SH-SY5Y (cell line): ENCODE data around the gene ETV5.

Experiments
- GATA2 ChIP-seq: IDR thresholded peaks from 2 replicates; pipeline ENCODE4 v1.6.1; 2011; ENCODE audit warnings: mild to moderate bottlenecking, low read depth, low read length
- GATA3 ChIP-seq: IDR thresholded peaks from 2 replicates; pipeline ENCODE4 v1.6.1; 2011; ENCODE audit warnings: low read depth, mild to moderate bottlenecking, low read length, moderate library complexity

ETV5 gene

DNA sequence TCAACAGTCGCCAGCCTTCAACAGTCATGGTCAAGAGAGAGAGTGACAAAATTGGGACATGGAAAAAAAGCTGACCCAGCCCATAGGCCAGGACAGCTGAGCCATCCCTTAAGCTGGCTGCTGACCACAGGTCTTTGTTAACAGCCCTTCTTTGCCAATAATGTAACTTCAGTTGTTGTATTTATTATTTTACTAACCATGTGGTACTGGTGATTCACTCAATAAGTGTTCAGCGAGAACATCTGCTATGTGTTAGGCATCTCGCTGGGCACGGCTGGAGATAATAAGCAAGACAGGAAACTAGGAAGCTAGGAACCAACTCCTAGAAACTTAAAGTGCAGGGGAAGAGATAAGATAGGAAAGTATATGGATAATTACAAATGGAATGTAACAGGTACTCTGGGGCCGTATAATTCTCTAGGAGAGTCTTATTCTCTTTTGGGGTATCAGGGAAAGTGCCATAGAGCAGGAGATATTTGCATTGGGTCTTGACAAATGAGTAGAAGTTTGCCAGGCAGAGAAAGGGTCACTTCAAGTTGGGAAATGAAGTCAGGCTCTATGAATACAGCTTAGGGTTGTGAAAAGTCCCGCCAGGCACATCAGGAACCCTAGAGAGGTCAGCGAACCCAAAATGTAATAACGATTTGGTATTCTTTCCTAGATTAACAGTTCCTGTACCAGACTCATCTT is 87.1 kb downstream of the ETV5 start:
- TF ChIP-seq GATA2 (no peak), GATA3 (no peak)

DNA sequence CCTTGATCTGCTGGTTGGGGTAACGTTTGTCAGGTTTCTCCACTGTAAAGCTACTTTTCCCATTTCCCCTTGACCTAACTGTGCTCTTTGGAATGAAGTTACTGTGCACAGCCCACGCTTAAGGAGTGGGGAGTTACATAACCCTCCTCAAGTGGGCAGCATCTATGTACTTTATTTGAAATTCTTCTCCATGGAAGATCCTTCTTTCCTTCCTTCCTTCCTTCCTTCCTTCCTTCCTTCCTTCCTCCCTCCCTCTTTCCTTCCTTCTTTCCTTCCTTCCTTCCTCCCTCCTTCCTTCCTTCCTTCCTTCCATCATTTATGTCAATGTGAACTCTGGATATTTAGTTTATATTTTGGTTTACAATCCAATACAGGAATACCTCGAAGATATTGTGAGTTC is 94.0 kb downstream of the ETV5 start:
- no peak for TF ChIP-seq GATA3
- TF ChIP-seq GATA2 = no peak

DNA sequence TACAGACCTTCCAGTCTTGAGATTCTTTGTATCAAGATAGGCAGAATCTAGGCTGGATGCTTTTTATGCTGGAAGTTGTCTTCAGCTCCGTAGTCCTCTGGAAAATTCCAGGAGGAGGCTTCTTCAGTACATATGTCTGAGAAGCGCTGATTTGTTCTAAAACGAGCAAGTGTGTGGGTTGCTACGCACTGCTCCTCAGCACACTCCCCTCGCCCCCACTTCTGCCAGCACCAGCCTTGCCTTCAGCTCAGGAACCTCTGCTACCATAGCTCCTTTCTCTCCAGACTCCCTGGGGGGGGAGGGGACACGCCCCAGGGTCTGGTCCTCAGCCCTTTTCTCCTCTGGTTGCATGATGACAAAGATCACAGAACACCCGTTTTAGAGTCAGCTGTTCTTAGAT is 95.6 kb downstream of the ETV5 start:
- TF ChIP-seq GATA2 = no peak
- TF ChIP-seq GATA3 = no peak

DNA sequence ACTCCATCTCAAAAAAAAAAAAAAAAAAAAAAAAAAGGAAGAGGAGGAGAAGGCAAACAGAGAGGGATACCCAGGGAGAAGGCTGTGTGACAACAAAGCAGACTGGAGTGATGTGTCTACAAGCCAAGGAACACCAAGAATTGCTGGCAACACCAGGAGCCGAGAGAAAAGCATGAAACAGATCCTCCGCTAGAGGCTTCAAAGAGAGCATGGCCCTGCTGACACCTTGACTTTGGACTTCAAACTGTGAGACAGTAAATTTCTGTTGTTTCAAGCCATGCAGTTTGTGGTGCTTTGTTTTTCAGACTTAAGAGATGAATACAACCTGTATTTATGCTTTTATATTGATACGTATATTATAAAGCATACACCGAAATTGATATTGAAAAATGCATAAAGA is 96.8 kb downstream of the ETV5 start:
- no peak for TF ChIP-seq GATA3
- TF ChIP-seq GATA2 = no peak

DNA sequence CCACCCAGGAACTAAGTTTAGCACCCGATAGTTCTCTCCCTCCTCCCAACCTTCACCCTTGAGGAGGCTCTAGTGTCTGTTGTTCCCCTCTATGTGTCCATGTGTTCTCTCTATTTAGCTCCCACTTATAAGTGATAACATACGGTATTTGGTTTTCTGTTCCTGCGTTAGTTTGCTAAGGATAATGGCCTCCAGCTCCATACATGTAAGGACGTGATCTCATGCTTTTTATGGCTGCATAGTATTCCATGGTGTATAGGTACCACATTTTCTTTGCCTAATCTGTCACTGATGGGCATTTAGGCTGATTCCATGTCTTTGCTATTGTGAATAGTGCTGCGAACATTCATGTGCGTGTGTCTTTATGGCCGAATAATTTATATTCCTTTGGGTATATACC is 104.2 kb downstream of the ETV5 start:
- TF ChIP-seq GATA2 (no peak), GATA3 (no peak)

DNA sequence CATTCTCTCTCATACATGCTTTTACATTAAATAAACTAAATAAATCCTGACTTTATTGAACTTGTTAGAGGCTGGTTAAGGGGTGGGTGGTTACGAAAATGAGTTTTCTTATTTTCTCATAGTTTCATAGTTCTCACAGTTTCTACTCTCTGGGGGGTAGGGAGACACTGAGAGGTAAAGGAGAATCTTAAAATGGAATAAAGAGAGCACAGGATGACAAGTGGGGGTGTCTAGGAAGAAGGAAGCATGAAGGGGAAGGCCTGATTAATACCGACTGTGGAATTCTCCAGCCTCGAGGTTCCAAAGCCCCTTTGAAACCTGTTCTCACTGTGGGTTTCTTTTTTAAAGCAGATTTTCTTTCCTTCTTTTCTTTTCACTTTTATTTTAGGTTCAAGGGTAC is 104.7 kb downstream of the ETV5 start:
- TF ChIP-seq GATA2 (no peak), GATA3 (no peak)

DNA sequence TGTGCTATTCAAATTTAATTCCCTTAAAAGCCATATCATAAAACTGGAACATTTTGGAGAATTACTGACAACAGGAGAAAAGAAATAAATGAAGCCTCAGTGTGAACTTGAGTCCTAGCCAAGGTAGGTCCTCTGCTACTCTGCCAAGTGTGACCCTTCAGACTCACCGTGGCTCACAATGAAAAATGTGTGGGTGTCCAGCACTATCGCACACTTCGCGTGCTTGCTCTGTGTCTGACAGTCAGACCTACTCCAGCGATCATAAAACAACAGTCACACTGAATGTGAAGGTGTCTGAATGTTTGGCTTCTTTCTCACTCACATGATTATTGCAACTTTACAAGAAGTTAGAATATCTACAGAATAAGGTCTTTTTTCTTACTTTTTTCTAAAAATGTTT is 105.3 kb downstream of the ETV5 start:
- no peak for TF ChIP-seq GATA2
- no peak for TF ChIP-seq GATA3

DNA sequence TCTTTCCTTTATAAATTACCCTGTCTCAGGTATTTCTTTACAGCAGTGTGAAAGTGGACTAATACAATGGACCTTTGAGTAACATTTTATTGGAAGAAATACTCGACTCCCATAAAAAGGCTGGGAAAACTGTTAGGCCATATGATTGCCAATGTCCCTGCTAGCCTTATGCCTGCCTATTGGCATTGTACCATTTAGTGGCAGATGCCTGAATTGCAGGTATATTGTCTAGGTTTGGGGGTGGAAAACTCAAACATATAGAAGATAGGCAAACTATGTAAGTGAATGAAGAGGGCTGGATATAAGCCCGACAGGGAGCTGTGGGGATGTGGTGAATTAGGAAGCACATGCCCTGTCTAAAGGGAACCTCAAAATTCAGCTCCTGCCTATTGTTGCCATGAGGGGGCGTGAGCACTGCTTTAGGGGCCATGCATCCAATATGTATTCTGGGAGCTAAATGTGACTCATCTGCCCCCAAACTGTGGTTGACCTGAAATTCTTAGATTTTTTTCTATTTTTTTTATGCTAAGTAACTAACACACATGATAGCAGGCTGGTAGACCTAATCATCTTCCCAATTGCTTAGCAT is 105.9 kb downstream of the ETV5 start:
- TF ChIP-seq GATA3 (no peak), GATA2 (no peak)

DNA sequence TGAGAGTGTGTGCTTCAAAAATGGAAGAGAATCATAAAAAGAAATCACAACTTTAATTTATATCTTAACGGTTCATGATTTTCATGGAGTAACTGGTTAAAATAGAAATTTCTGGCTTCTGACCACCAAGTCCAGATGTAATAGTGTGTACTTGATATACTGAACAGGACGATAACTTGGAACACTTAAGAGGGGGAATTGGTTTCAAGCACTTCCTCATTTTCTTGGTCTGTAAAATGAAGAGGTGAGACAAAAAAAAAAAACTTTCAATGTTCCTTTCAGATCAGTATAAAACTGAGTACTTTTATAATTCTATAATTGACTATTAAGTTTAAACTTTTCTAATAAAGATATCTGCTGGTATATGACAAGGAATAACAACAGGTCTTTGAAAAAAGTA is 107.0 kb downstream of the ETV5 start:
- TF ChIP-seq GATA3 = no peak
- TF ChIP-seq GATA2 = no peak

DNA sequence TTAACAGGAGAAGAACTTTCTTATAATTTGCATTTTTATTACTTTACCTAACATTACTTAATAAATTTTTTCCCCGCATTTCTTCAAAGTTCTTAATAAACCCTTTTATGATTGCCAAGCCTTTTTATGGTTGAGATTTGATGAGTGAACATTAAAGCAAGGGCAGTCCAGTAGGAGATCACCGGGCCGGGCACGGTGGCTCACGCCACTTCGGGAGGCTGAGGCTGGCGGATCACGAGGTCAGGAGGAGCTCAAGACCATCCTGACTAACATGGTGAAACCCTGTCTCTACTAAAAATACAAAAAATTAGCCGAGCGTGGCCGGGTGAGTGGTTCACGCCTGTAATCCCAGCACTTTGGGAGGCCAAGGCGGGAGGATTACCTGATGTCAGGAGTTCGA is 109.7 kb downstream of the ETV5 start:
- TF ChIP-seq GATA3 = no peak
- no peak for TF ChIP-seq GATA2

DNA sequence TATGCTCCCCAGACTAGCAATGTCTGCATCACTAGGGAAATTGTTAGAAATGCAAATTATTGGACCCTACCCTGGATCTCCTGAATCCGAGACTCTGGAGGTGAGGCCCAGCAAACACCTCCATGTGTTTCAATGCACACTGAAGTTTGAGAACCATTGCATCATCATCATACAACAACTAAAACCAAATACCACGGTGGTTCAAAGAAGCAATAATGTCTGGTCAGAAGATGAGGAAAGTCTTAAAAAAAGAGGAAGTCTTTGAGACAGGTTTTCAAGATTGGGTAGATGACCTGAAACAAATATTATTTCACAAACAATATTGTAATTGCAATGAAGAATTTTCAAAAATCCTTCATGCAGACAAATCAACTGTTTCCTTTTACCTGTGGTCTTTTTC is 110.8 kb downstream of the ETV5 start:
- TF ChIP-seq GATA3 (no peak), GATA2 (no peak)

DNA sequence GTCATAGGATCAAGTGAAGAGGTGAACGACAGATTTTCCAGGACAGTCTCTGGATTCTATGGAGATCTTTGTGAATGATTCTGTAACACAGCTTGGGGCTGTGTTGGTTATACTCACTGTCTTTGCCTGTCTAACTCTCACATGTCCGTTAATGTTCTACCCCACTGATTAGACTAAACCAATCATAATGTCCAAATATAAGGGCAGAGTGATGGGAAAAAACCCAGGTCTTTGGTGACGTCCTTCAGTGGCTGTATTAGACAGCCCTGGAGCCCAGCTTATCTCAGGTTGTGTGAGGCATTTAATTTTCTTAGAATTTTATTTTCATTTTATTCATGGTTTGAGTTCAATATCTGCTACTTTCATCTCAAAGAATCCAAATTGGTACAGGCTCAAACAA is 111.8 kb downstream of the ETV5 start:
- TF ChIP-seq GATA3 (no peak), GATA2 (no peak)
